Fibroblast of lung (primary cell): ENCODE measurements around the gene C10orf90. TPM values are rescaled to one million over a fixed set of nuclear protein-coding genes. Genes with fewer than 3 reads are reported as not detected.

Experiments used
- DNase-seq, 2 donors: peaks; one replicate each; pipeline versions ENCODE4 v3.0.0 to v3.0.0-alpha.2; 2010; ENCODE audit warnings: low read depth in 2 of 2
- H2AFZ ChIP-seq: 2 replicates; pipeline ENCODE4 v1.5.1; 2012; ENCODE audit warnings: low read length, control low read depth, inconsistent platforms
- H3K27ac ChIP-seq: 2 replicates; pipeline ENCODE4 v1.5.1; 2011; ENCODE audit warnings: low read length, control low read depth; ENCODE audit not compliant: insufficient read depth
- H3K27me3 ChIP-seq: 2 replicates; pipeline ENCODE4 v1.5.1; 2011; ENCODE audit warnings: mild to moderate bottlenecking, low read length; ENCODE audit not compliant: control insufficient read depth, insufficient read depth
- H3K36me3 ChIP-seq: 2 replicates; pipeline ENCODE4 v1.5.1; 2011; ENCODE audit warnings: low read length; ENCODE audit not compliant: control insufficient read depth, insufficient read depth
- H3K4me1 ChIP-seq: 2 replicates; pipeline ENCODE4 v1.5.1; 2011; ENCODE audit warnings: low read length; ENCODE audit not compliant: control insufficient read depth, insufficient read depth; ENCODE audit errors: extremely low read depth
- H3K4me2 ChIP-seq: 2 replicates; pipeline ENCODE4 v1.5.1; 2011; ENCODE audit warnings: low read length, control low read depth; ENCODE audit not compliant: insufficient read depth; ENCODE audit errors: extremely low read depth
- H3K4me3 ChIP-seq, 4 experiments: fragments of 200-600 bp in 1 of 4; sonication (generic) in 1 of 4; replicated peaks in 1 of 4; 2 replicates each; pipeline ENCODE4 v1.5.1; 2011 to 2016; ENCODE audit warnings: low read length in 4 of 4, low read depth in 3 of 4, mild to moderate bottlenecking in 3 of 4, control low read depth in 2 of 4, inconsistent platforms in 1 of 4, mixed read lengths in 1 of 4; ENCODE audit not compliant: insufficient read depth in 1 of 4; ENCODE audit errors: control extremely low read depth in 1 of 4
- H3K79me2 ChIP-seq: 2 replicates; pipeline ENCODE4 v1.5.1; 2012; ENCODE audit warnings: mild to moderate bottlenecking, low read length, inconsistent platforms; ENCODE audit not compliant: control insufficient read depth, insufficient read depth
- H3K9ac ChIP-seq: 2 replicates; pipeline ENCODE4 v1.5.1; 2011; ENCODE audit warnings: mild to moderate bottlenecking, low read length, control low read depth; ENCODE audit not compliant: insufficient read depth
- H3K9me3 ChIP-seq: 2 replicates; pipeline ENCODE4 v1.5.1; 2012; ENCODE audit warnings: low read depth, low read length; ENCODE audit not compliant: control insufficient read depth, insufficient read depth
- H4K20me1 ChIP-seq: 2 replicates; pipeline ENCODE4 v1.5.1; 2011; ENCODE audit warnings: low read length; ENCODE audit not compliant: control insufficient read depth, insufficient read depth; ENCODE audit errors: extremely low read depth
- EZH2 ChIP-seq: IDR thresholded peaks from 2 replicates; pipeline ENCODE4 v1.5.1; 2012; ENCODE audit warnings: low read length, control low read depth, mild to moderate bottlenecking; ENCODE audit errors: missing control alignments
- polyA plus RNA-seq, 2 donors: library from polyadenylated mRNA; depleted of rRNA in 1 of 2; stranded (reverse) in 1 of 2; unstranded in 1 of 2; fragments of >200 nt; gene quantifications; 2 replicates each; pipeline ENCODE4 v1.2.1, GENCODE V29; 2011 to 2012; ENCODE audit warnings: missing spikeins in 1 of 2
- total RNA-seq: library from RNA; depleted of rRNA; stranded (reverse); fragments of >200 nt; gene quantifications from 2 replicates; pipeline ENCODE4 v1.2.1, GENCODE V29; 2014
- TF ChIP-seq, protein P1 (sequence below), 2 donors: IDR thresholded peaks in 1 of 2; conservative IDR thresholded peaks in 1 of 2; 1 replicate in 1 of 2; 2 replicates in 1 of 2; pipeline ENCODE4 v1.5.1; 2011 to 2012; ENCODE audit warnings: low read length in 2 of 2, control low read depth in 1 of 2, inconsistent platforms in 1 of 2, low read depth in 1 of 2, mild to moderate bottlenecking in 1 of 2

The C10orf90 gene
- total and polyA plus RNA-seq, 2 donors (not counting 1 experiment from before 2014, with no cell fraction given), result 0.17 to 0.65 TPM

- Histone ChIP-seq H3K27ac (peak overlapping the region; percentile 91), H3K4me3 (peak overlapping the region in 1 of 4 experiments; percentile 18), H3K36me3 (no peaks in the 10 kb centered on the region), H3K79me2 (no peaks in the 10 kb centered on the region), H3K9me3 (no peaks in the 10 kb centered on the region), H3K9ac (no peak overlapping the region), H4K20me1 (no peaks in the 10 kb centered on the region), H2AFZ (no peak overlapping the region), H3K27me3 (no peaks in the 10 kb centered on the region), H3K4me1 (peaks cover 15% of the 10 kb centered on the region), H3K4me2 (peak overlapping the region; percentile 82)
- peak; percentile 95 to 100 for DNase-seq
- no peak for TF ChIP-seq EZH2
- TF ChIP-seq, protein P1, sequence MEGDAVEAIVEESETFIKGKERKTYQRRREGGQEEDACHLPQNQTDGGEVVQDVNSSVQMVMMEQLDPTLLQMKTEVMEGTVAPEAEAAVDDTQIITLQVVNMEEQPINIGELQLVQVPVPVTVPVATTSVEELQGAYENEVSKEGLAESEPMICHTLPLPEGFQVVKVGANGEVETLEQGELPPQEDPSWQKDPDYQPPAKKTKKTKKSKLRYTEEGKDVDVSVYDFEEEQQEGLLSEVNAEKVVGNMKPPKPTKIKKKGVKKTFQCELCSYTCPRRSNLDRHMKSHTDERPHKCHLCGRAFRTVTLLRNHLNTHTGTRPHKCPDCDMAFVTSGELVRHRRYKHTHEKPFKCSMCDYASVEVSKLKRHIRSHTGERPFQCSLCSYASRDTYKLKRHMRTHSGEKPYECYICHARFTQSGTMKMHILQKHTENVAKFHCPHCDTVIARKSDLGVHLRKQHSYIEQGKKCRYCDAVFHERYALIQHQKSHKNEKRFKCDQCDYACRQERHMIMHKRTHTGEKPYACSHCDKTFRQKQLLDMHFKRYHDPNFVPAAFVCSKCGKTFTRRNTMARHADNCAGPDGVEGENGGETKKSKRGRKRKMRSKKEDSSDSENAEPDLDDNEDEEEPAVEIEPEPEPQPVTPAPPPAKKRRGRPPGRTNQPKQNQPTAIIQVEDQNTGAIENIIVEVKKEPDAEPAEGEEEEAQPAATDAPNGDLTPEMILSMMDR (conservative IDR thresholded peaks at IDR 0.05 in 1 of 2, IDR thresholded peaks at IDR 0.05 in 1 of 2; ENCODE audit: low read depth in 1 of 2, low read length in 2 of 2), result no peak
These were observed 272.7 kb downstream of the C10orf90 start for GRCh38 chr10:126397640-126398382.

GRCh38 chr10:126397156-126397555 is 273.3 kb downstream of the C10orf90 start:
- Histone ChIP-seq H3K79me2 (no peaks in the 10 kb centered on the region), H2AFZ (no peak overlapping the region), H4K20me1 (no peaks in the 10 kb centered on the region), H3K4me2 (peak overlapping the region; percentile 82), H3K27ac (peak overlapping the region; percentile 91), H3K4me1 (peaks cover 15% of the 10 kb centered on the region), H3K9ac (no peak overlapping the region), H3K9me3 (no peaks in the 10 kb centered on the region), H3K36me3 (no peaks in the 10 kb centered on the region), H3K27me3 (no peaks in the 10 kb centered on the region), H3K4me3 (no peak overlapping the region)
- no peak for TF ChIP-seq EZH2
- TF ChIP-seq, protein P1 (conservative IDR thresholded peaks at IDR 0.05 in 1 of 2, IDR thresholded peaks at IDR 0.05 in 1 of 2; ENCODE audit: low read depth in 1 of 2, low read length in 2 of 2), result no peak
- DNase-seq, result peak in 1 of 2 donors; percentile 48

DNA sequence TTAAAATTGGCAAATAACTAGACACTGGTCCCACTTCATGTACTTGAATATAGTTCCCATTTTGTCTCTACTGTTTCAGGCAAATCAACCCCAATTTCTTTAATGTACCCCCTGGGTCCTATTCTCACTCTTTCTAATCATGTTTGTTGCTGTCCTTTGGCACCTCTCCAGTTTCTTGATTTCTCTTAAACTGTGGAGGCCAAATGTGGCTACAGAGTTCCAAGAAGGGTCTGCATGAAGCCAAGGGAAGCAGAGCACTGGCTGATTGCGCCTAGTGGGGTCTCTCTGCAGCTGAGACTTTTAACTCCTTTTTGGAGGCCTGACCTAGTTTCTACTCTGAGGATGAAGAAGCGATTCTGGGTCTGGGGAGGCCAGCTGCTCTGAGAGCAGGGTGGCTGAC is 275.5 kb downstream of the C10orf90 start:
- Histone ChIP-seq H4K20me1 (no peaks in the 10 kb centered on the region), H3K9me3 (no peaks in the 10 kb centered on the region), H3K4me2 (no peak overlapping the region), H3K36me3 (no peaks in the 10 kb centered on the region), H3K9ac (no peak overlapping the region), H3K79me2 (no peaks in the 10 kb centered on the region), H3K27ac (no peak overlapping the region), H3K27me3 (no peaks in the 10 kb centered on the region), H3K4me3 (no peak overlapping the region), H3K4me1 (peaks cover 30% of the 10 kb centered on the region), H2AFZ (no peak overlapping the region)
- no peak for DNase-seq
- no peak for TF ChIP-seq EZH2
- TF ChIP-seq, protein P1 (conservative IDR thresholded peaks at IDR 0.05 in 1 of 2, IDR thresholded peaks at IDR 0.05 in 1 of 2; ENCODE audit: low read depth in 1 of 2, low read length in 2 of 2), result no peak
